Spleen (tissue), 11 donors: ENCODE measurements around the gene SLC38A2. TPM values are rescaled to one million over a fixed set of nuclear protein-coding genes. Genes with fewer than 3 reads are reported as not detected.
A peak's percentile ranks its signal among the peaks of the same experiment; 100 is the strongest.

ENCODE experiments used
- DNase-seq: peaks from one replicate; pipeline ENCODE4 v3.0.0-alpha.2; 2020
- H3K27ac ChIP-seq, 8 donors: fragments of 200-600 bp; sonication (generic) in 7 of 8; 1 replicate in 4 of 8; 2 replicates in 4 of 8; pipeline versions ENCODE4 v1.5.0 to v1.8.0; 2016 to 2021; ENCODE audit warnings: inconsistent platforms in 4 of 8, mild to moderate bottlenecking in 4 of 8, moderate library complexity in 1 of 8
- H3K27me3 ChIP-seq, 7 donors: fragments of 200-600 bp; sonication (generic) in 6 of 7; replicated peaks in 1 of 7; 1 replicate in 4 of 7; 2 replicates in 3 of 7; pipeline versions ENCODE4 v1.5.0 to v1.8.0; 2016 to 2021; ENCODE audit warnings: inconsistent platforms in 3 of 7, mild to moderate bottlenecking in 1 of 7
- H3K36me3 ChIP-seq, 6 donors: fragments of 200-600 bp; sonication (generic) in 5 of 6; 1 replicate in 4 of 6; 2 replicates in 2 of 6; pipeline versions ENCODE4 v1.5.0 to v1.8.0; 2016 to 2021; ENCODE audit warnings: inconsistent platforms in 2 of 6
- H3K4me1 ChIP-seq, 6 donors: fragments of 200-600 bp; sonication (generic) in 5 of 6; 1 replicate in 3 of 6; 2 replicates in 3 of 6; pipeline versions ENCODE4 v1.5.0 to v1.8.0; 2016 to 2021; ENCODE audit warnings: inconsistent platforms in 3 of 6
- H3K4me3 ChIP-seq, 8 donors: fragments of 200-600 bp; sonication (generic) in 7 of 8; 1 replicate in 4 of 8; 2 replicates in 4 of 8; pipeline versions ENCODE4 v1.5.0 to v1.8.0; 2016 to 2021; ENCODE audit warnings: inconsistent platforms in 4 of 8, mild to moderate bottlenecking in 4 of 8, moderate library complexity in 2 of 8
- H3K9me3 ChIP-seq, 8 donors: fragments of 200-600 bp; sonication (generic) in 7 of 8; 1 replicate in 4 of 8; 2 replicates in 4 of 8; pipeline versions ENCODE4 v1.5.0 to v1.8.0; 2016 to 2021; ENCODE audit warnings: inconsistent platforms in 4 of 8
- POLR2A ChIP-seq, 3 donors: fragments of 450-650 bp; IDR thresholded peaks; one replicate each; pipeline ENCODE4 v1.5.1; 2017; ENCODE audit warnings: antibody characterized with exemption in 3 of 3, mild to moderate bottlenecking in 1 of 3
- POLR2AphosphoS5 ChIP-seq, 3 donors: sonication (generic); formaldehyde crosslinking; IDR thresholded peaks; one replicate each; pipeline ENCODE4 v1.5.1; 2017; ENCODE audit warnings: antibody characterized with exemption in 3 of 3
- WGBS, 5 donors: extraction: QIAGEN DNeasy Blood & Tissue Kit in 3 of 5; methylation state at CpG; one replicate each; pipeline versions ENCODE4 v1.1.5 to v1.1.7; 2013 to 2018; 5-methylcytosine and 5-hydroxymethylcytosine counted together
- intact Hi-C: fragments of 100-400 bp; cut with DNase I; formaldehyde crosslinking; loops from one replicate; pipeline ENCODE4 v1.15.0; 2023; ENCODE audit warnings: low total_unique reads
- polyA plus RNA-seq, 3 donors: library from polyadenylated mRNA; stranded (reverse); fragments of 200-250 nt; gene quantifications; one replicate each; pipeline ENCODE4 v1.2.1, GENCODE V29; 2013
- total RNA-seq, 7 donors: library from RNA; depleted of rRNA in 3 of 7; stranded (reverse); fragments of >200 nt in 3 of 7; fragmentation: NEBNext Ultra II Directional in 4 of 7; extraction: Animal tissue kit (Norgen Biotek cat#: 25700) in 4 of 7; gene quantifications; one replicate each; pipeline versions ENCODE4 v1.1.0 to v1.2.1, GENCODE V29; 2016 to 2021
- TF ChIP-seq, protein P1 (sequence below), 11 experiments: fragments of 200-600 bp in 7 of 11; fragments of 450-650 bp in 4 of 11; sonication (generic) in 4 of 11; IDR thresholded peaks in 8 of 11; conservative IDR thresholded peaks in 3 of 11; 1 replicate in 7 of 11; 2 replicates in 4 of 11; pipeline versions ENCODE4 v1.4.0 to v1.8.0; 2016 to 2021; ENCODE audit warnings: antibody characterized with exemption in 11 of 11, inconsistent platforms in 4 of 11, mild to moderate bottlenecking in 1 of 11
- donor health status: healthy with polysubstance abuse.
- donor health status: DM: no; HTN: no; CAD: no; lungs with moderate emphysema.
- donor health status: DM: no; HTN: no; CAD: no.
- donor health status: Bipolar disorder and iron deficiency.
- donor health status: healthy.
- donor health status: DM: no; HTN: no; CAD: no.
- donor health status: DM: yes; HTN: yes; CAD: no.

Gene SLC38A2
- total and polyA plus RNA-seq, 10 donors: 40.7 to 297 (median 151) TPM

GRCh38 chr12:46356655-46357437 lies 15.7 kb downstream of the SLC38A2 start:
- Histone ChIP-seq H3K36me3 (peaks cover 0 to 43% (median 35%) of the 10 kb centered on the region in 6 donors), H3K4me3 (no peak overlapping the region), H3K4me1 (peaks cover 8 to 38% (median 15%) of the 10 kb centered on the region in 6 donors), H3K9me3 (no peaks in the 10 kb centered on the region), H3K27ac (peak overlapping the region in 1 of 8 donors; percentile 10), H3K27me3 (no peaks in the 10 kb centered on the region)
- no peak for DNase-seq
- 69 to 84% (median 81%) methylated on average over 5 of the region's 5 CpGs for WGBS, 5 donors
- TF ChIP-seq POLR2A (IDR thresholded peaks at IDR 0.05) (no peak), POLR2AphosphoS5 (IDR thresholded peaks at IDR 0.05) (peak in 2 of 3 donors; percentile 1 to 45)
- TF ChIP-seq, protein P1, sequence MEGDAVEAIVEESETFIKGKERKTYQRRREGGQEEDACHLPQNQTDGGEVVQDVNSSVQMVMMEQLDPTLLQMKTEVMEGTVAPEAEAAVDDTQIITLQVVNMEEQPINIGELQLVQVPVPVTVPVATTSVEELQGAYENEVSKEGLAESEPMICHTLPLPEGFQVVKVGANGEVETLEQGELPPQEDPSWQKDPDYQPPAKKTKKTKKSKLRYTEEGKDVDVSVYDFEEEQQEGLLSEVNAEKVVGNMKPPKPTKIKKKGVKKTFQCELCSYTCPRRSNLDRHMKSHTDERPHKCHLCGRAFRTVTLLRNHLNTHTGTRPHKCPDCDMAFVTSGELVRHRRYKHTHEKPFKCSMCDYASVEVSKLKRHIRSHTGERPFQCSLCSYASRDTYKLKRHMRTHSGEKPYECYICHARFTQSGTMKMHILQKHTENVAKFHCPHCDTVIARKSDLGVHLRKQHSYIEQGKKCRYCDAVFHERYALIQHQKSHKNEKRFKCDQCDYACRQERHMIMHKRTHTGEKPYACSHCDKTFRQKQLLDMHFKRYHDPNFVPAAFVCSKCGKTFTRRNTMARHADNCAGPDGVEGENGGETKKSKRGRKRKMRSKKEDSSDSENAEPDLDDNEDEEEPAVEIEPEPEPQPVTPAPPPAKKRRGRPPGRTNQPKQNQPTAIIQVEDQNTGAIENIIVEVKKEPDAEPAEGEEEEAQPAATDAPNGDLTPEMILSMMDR (IDR thresholded peaks at IDR 0.05 in 8 of 11, conservative IDR thresholded peaks at IDR 0.05 in 3 of 11): no peak
- intact Hi-C loops: loop anchor here (5.0 kb wide), 1 partner anchor 305 kb away; no protein-coding TSS in a partner anchor

DNA sequence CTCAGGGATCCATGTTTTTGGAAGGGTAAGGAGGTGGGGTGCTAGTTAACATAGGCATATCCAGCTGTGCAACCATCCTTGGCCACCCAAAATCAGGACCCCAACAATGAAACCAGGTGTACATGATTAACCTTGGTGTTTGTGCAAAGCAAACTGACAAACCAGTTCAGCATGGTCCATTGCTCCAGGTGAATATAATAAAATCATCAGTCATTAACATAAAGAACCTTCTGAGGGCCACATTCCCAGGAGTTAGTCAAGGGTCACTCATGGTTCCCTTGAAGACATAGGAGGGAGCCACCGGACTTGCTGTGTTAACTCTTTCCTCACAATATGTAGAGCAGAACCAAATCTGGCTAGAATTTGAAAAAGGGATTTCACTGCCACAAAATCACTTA lies 17.8 kb downstream of the SLC38A2 start:
- DNase-seq: no peak
- H3K36me3 ChIP-seq: peaks cover 0 to 22% (median 14%) of the 10 kb centered on the region in 6 donors
- H3K4me3 ChIP-seq: no peak overlapping the region
- TF ChIP-seq, protein P1 (IDR thresholded peaks at IDR 0.05 in 8 of 11, conservative IDR thresholded peaks at IDR 0.05 in 3 of 11): no peak
- TF ChIP-seq POLR2A (IDR thresholded peaks at IDR 0.05): no peak
- no peak for TF ChIP-seq POLR2AphosphoS5 (IDR thresholded peaks at IDR 0.05)
- peaks cover 0 to 17% (median 0%) of the 10 kb centered on the region in 6 donors for H3K4me1 ChIP-seq
- no peaks in the 10 kb centered on the region for H3K27me3 ChIP-seq
- H3K9me3 ChIP-seq: no peaks in the 10 kb centered on the region
- 43 to 71% (median 66%) methylated on average over 1 of the region's 1 CpG for WGBS, 5 donors
- H3K27ac ChIP-seq: no peak overlapping the region
- intact Hi-C loops: loop anchor here (5.0 kb wide), 1 partner anchor 308 kb away; no protein-coding TSS in a partner anchor

- no peak overlapping the region for H3K27ac ChIP-seq
- no peak for DNase-seq
- H3K9me3 ChIP-seq: no peaks in the 10 kb centered on the region
- TF ChIP-seq POLR2A (IDR thresholded peaks at IDR 0.05) (no peak), POLR2AphosphoS5 (IDR thresholded peaks at IDR 0.05) (no peak)
- TF ChIP-seq, protein P1 (IDR thresholded peaks at IDR 0.05 in 8 of 11, conservative IDR thresholded peaks at IDR 0.05 in 3 of 11): peak in 6 of 11 experiments; percentile 17 to 36 (median 24)
- no peaks in the 10 kb centered on the region for H3K27me3 ChIP-seq
- peaks cover 0 to 14% (median 0%) of the 10 kb centered on the region in 6 donors for H3K4me1 ChIP-seq
- H3K4me3 ChIP-seq: no peak overlapping the region
- intact Hi-C loops: no loop called here
- H3K36me3 ChIP-seq: peaks cover 0 to 17% (median 9%) of the 10 kb centered on the region in 6 donors
- 73 to 81% (median 75%) methylated on average over 5 of the region's 5 CpGs for WGBS, 5 donors
These were observed 18.3 kb downstream of the SLC38A2 start for GRCh38 chr12:46354111-46354801.
